Left hindlimb (tissue), 1 donor: ENCODE results near the gene ZMAT5.

Experiments used
- DNase-seq: peaks from one replicate; pipeline ENCODE4 v3.0.0-alpha.2; 2018

Gene ZMAT5

GRCh38 chr22:29766632-29767170, at the start of gene ZMAT5:
Gene ZMAT5, minus strand, starts transcription at chr22:29767007. Its CDS starts 18,463 bp downstream, at chr22:29748544.
- peak; percentile 95 for DNase-seq

- no peak for DNase-seq
These were observed 49.7 kb upstream of the ZMAT5 start for GRCh38 chr22:29816539-29816938.

GRCh38 chr22:29816128-29816527, 49.3 kb upstream of the ZMAT5 start:
- DNase-seq = no peak

GRCh38 chr22:29815580-29815979, 48.8 kb upstream of the ZMAT5 start:
- no peak for DNase-seq

- DNase-seq = no peak
These were observed 47.2 kb upstream of the ZMAT5 start for GRCh38 chr22:29814003-29814402.

DNA sequence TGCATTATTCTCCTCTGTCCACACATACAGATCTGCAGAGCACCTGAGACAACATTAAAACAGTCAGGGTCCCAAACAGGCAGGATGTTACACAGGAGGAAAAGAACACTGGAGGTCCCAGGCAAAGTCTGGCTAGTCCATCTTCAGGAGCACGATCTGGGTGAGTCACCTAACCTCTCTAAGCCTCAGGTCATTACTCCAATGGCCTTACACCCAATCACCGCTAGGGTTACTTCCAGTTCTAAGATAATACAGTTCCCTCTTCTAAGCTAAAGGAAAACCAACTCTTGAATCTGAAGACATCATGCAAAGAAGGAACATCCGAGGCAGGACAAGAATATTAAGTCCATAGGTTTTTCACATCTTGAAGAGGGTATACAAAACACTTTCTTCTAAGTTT, 46.8 kb upstream of the ZMAT5 start:
- DNase-seq = no peak

- no peak for DNase-seq
These were observed 46.3 kb upstream of the ZMAT5 start for GRCh38 chr22:29813126-29813525.

DNA sequence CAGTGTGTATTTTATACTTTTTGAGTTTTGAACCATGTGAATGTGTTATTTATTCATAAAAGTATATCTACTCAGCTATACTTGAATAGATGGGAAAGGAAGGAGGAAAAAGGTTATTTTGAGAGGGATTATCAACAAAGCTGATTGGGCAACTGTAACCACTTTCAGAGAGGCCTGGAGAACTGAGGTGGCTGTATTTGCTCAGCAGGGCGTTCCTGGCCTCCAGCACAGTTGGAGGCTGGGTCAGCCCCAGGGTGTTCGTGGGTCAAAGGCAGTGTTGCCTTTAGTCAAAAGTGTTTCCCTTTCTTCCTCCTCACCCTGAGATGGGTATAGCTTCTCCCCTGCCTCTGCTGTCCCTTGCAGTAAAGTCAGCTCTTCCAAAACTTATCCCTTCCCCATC, 44.6 kb upstream of the ZMAT5 start:
- no peak for DNase-seq

GRCh38 chr22:29810216-29810615, 43.4 kb upstream of the ZMAT5 start:
- DNase-seq = peak; percentile 41

DNA sequence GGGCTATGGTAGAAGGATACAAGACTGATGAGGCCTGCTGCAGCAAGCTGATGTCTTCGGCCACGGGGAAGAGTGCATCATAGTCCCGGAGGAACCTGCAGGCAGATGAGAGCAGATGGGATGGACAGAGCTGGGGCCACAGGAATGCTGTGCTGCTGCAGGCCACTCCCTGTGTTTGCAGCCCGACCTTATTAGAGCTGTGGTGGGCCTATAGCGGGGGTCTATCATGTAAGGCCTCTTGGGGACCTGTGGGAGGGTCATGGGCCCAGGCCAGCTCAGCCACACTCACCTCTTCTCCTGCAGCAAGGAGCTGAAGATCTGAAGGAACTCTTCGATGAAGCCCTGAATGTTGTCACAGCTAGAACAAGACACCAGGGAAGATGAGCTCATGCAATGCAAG, 39.4 kb upstream of the ZMAT5 start:
- DNase-seq = no peak

- DNase-seq = no peak
These were observed 38.2 kb upstream of the ZMAT5 start for GRCh38 chr22:29804985-29805384.

GRCh38 chr22:29803190-29803589, 36.4 kb upstream of the ZMAT5 start:
- no peak for DNase-seq

DNA sequence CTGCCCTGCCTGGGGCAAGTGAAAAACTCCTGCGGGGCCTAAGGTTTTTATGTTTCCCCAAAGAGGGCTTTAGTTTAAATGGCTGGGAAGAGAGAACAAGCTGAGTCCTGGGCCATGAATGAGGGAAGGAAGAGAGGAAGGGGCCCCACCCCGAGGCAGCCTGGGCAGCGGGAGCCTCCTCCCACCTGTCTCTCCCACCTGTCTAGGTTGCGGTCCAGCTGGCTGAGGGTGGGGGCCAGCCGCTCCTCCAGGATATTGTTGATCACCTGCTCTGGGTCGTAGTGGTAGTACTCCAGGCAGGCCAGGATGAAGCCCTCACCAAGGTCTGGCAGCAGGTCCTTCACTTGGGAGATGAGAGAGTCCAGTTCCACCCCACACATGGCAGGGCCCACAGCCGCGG, 35.0 kb upstream of the ZMAT5 start:
- no peak for DNase-seq

GRCh38 chr22:29801153-29801552, 34.3 kb upstream of the ZMAT5 start:
- DNase-seq = no peak

- peak; percentile 66 for DNase-seq
These were observed 32.4 kb upstream of the ZMAT5 start for GRCh38 chr22:29799217-29799680.

DNA sequence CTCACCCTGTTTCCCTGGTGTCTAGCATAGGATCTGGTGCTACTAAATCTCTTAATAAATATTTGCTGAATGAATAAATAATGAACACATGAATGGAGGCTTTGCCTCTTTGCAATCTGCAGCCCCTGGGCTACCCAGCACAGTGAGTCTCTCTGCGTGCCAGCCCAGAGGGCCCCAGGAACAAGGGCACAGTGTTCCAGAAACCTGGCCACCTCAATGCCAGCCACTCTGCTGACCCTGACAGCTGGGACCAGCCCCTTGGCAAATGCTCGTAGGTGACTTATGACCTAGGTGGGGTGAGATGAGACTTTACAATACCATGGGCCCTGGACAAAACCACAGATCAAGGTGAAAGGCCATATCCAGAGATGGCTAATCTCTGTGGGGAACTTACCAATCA, 32.0 kb upstream of the ZMAT5 start:
- no peak for DNase-seq

- DNase-seq = no peak
These were observed 31.5 kb upstream of the ZMAT5 start for GRCh38 chr22:29798318-29798717.

DNA sequence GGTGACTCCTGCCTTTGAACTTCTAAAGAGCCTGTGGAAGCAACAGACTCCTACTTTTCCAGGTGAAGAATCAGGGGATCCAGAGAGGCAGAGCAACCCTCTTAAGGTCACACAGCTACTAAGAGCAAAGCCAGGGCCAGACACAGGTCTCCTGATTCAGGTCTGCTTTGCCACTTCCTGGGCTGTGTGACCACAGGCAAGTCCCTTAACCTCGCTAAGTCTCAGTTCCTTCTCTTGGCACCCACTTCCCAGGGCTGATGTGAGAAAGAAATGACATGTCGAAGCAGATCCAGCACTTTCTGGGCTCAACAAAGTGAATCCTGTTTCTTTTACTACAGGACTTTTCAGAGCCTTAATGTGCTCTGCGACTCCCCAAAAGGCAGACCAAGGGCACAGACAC, 30.5 kb upstream of the ZMAT5 start:
- DNase-seq = no peak

GRCh38 chr22:29795663-29796062, 28.9 kb upstream of the ZMAT5 start:
- no peak for DNase-seq

DNA sequence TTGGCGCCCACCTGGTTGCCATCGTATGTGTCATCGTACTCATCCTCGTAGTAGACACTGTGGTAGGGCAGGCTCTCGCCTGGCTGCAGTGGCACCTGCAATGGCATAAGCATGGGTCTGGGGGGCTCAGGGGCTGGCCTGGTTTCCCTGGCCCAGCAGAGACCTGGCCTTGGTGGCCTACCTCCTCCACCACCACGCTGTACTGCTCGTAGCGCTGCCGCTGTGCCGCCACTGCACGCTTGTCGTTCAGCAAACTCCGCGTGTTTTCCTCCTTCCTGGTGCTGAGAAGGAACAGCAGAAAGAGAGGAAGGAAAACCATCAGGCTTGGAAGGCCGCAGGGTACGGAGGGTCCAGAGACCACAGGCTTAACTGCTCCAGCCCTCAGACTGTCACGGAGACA, 26.6 kb upstream of the ZMAT5 start:
- DNase-seq = no peak

DNA sequence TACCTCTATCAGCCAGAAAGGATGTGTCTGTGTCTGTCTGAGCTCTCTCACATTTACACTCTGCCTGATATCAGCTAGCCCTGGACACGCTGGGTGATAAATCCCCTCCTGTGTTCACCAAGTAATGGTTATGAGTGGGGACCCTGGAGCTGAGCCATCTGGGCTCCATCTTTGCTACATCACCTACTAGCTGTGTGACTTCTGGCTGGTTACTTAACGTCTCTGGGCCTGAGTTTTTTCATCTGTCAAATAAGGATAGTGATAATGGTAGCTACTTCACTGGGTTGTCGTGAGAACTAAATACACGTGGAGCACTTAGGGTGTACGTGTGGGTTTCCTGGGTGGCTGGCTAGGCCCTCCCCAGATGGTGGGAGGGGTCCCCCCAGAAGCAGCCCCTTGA, 23.3 kb upstream of the ZMAT5 start:
- no peak for DNase-seq

DNA sequence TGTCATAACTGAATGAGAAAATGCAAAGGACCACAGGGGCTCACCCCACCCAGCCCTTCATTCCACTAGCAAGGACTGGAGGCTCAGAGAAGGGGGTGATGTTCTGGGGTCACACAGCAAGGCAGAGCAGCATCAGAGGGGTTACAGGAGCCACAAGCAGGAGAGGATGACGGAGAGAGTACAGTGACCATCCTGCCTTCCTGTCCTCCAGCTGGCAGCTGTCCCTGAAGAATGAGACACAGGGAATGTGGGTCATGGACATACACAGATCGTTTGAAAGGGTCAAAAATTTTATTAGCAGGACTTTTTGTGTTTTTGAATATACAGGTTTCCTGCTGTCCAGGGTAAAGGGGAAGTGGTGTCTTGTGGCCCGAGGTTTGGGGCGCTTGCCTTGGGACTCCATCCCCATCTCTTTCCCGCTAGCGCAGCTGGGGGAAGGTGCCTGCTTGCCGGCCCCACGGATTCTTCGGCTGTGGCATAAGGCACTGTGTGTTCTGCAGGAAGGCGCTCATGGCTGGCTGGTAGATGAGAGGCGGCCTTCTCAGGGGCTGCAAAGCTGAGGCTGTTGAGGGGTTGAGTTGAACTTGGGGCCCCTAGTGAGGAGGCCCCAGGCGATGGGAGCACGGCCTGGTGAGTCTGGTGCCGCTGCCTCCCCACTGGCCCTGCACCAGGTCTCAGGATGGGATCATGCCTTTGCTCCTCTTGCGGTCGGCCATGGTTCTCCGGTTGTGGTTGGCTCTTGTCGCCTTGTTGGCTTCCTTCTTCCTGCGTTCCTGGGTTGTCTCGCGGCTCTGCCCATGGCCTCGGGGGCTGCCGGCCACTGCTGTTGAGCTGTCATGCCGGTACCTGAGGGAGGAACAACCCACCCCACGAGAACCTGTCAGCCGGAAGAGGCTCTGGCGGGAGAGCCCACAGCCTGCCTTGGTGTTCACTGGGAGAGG, 21.8 kb upstream of the ZMAT5 start:
- no peak for DNase-seq

GRCh38 chr22:29787371-29787980, 20.7 kb upstream of the ZMAT5 start:
- no peak for DNase-seq

DNA sequence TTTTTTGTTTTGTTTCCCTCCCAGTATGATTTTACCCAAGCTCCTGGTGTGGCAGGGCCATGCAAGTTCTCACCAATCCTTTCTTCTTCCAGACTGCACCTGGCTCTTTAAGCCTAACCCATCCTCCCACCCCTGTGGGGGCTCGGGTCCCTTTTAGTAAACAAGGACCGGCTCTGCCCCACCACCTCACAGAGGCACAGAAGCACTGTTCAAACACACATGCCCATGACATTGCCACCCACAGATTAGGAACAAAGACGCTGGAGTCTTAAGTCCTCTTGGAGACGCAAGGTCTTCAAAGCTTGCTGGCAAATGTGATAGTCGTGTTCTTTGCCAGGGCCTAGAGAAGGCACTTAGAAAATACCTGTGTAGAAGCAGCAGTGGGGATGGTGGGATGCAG, 19.2 kb upstream of the ZMAT5 start:
- no peak for DNase-seq
